NCI-H2171 (cell line): Measurements from ENCODE around the gene PROC.
"Not testable (repeated sequence)": the region's sequence is repeated elsewhere in the genome, so short reads cannot be mapped to it uniquely, and the experiment has no call there.

Source experiments
- DNase-seq: peaks from one replicate; lab custom pipeline; 2025; lab: John Stamatoyannopoulos, UW

PROC gene

DNA sequence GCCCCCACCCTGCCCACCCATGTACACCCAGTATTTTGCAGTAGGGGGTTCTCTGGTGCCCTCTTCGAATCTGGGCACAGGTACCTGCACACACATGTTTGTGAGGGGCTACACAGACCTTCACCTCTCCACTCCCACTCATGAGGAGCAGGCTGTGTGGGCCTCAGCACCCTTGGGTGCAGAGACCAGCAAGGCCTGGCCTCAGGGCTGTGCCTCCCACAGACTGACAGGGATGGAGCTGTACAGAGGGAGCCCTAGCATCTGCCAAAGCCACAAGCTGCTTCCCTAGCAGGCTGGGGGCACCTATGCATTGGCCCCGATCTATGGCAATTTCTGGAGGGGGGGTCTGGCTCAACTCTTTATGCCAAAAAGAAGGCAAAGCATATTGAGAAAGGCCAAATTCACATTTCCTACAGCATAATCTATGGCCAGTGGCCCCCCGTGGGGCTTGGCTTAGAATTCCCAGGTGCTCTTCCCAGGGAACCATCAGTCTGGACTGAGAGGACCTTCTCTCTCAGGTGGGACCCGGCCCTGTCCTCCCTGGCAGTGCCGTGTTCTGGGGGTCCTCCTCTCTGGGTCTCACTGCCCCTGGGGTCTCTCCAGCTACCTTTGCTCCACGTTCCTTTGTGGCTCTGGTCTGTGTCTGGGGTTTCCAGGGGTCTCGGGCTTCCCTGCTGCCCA lies 9.3 kb downstream of the PROC start:
- no peak for DNase-seq

DNA sequence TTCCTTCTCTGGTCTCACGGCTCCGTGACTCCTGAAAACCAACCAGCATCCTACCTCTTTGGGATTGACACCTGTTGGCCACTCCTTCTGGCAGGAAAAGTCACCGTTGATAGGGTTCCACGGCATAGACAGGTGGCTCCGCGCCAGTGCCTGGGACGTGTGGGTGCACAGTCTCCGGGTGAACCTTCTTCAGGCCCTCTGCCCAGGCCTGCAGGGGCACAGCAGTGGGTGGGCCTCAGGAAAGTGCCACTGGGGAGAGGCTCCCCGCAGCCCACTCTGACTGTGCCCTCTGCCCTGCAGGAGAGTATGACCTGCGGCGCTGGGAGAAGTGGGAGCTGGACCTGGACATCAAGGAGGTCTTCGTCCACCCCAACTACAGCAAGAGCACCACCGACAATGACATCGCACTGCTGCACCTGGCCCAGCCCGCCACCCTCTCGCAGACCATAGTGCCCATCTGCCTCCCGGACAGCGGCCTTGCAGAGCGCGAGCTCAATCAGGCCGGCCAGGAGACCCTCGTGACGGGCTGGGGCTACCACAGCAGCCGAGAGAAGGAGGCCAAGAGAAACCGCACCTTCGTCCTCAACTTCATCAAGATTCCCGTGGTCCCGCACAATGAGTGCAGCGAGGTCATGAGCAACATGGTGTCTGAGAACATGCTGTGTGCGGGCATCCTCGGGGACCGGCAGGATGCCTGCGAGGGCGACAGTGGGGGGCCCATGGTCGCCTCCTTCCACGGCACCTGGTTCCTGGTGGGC lies 10.0 kb downstream of the PROC start:
- no peak for DNase-seq

GRCh38 chr2:127428815-127429109 lies 10.5 kb downstream of the PROC start:
- DNase-seq = no peak

GRCh38 chr2:127429291-127429690 lies 11.1 kb downstream of the PROC start:
- DNase-seq = no peak

- no peak for DNase-seq
These were observed 11.7 kb downstream of the PROC start for GRCh38 chr2:127429844-127430425.

- no peak for DNase-seq
These were observed 13.3 kb downstream of the PROC start for GRCh38 chr2:127431408-127432023.

GRCh38 chr2:127434515-127434914 lies 16.3 kb downstream of the PROC start:
- no peak for DNase-seq

DNA sequence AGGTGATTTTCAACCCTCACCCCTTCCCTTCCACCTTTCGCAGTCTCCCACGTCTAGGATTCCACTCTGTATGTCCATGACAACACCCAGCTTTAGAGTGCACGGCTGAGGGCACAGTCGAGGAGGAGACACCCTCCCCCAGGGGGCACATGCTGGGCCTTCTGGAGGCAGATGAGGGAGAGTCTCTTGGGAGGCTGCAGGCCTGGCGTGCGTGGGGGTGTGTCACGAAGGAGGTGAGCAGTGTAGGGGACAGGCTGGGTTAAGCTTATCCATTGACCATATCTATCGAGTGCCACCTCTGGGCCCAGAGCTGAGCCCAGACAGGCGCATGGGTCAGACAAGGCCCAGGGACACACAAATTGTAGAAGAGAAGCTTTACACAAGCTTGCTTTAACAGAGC lies 18.8 kb downstream of the PROC start:
- no peak for DNase-seq

DNA sequence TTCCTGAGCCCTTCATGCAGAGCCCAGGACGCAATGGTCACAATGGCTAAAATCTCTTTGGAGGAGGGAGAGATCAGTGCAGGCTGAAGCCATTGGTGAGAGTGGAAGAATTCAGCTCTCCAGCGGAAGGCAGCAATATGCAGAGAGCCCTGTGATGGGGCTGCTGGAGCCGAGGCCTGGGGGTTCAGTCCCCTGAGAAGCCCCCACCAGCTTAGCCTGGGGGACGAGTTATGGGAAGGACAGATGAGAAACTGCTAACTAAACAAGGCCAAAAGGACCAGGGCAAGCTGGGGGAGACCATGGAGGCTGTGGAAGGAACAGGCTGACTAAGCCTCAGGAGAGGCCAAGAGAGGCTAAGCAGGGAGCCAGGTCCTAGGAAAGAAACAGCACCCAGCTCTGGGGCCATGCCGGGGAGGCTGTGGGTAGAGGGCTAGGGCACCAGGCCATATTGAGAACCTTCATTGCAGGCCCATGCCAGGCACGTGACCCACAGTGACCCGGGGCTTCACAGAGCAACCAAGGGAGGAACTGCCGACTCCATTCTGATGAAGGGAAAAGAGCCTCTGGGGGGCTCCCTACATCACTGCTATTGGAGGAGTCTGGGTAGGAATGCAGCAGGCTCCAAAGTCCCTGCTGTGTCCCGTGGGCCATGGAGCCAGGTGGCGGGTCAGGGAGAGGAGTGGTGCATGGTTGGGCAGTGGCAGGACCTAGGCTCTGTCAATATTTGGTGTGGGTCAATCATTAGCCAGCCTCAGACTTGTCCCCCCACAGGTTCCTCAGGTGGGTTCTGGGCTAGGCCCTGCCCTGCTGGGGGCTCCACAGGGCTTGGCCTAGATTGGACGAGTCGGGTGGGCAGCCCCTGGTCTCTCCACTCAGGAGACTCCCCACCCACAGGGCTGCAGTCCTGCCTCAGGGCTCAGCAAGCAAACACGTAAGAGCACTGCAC lies 19.8 kb downstream of the PROC start:
- DNase-seq = no peak

DNA sequence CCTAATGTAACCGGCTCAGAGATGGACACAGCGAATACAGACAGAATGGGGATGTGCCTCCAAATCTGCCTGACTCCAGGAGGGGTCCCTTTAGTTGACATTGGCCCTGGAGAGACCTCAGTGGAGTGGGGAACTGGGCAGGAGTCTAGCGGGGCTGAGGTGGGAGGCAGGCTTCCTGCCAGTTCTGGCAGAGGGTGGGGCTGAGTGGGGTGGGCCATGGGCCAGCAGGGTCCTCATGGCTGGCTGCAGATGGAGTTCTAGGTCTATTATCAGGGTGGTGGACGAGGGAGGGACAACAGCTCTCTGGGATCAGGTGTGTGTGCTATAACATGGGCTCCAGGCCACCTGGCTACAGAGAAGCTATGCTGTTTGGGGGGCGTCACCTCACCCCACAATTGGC lies 21.1 kb downstream of the PROC start:
- no peak for DNase-seq

- DNase-seq = no peak
These were observed 30.3 kb downstream of the PROC start for GRCh38 chr2:127448526-127448925.

DNA sequence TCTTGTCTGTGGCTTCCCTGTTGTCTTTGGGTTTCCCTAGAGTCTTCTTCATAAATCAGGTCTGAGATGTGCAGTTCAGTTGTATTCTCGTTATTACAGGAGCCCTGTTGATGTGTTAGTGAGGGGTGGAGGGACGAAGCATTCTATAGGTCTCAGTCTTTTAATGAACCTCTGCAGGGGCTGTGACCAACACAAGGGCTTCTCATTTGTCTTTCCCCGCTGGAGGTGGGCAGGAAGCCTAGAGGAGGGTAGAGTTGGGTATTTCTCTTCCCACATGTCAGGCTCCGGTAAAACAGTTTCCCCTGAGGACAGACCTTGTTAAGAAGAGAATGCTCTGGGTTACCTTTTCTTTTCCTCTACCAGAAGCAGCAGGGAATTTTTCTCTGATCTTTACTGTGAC lies 31.2 kb downstream of the PROC start:
- DNase-seq = no peak

GRCh38 chr2:127449898-127450297 lies 31.7 kb downstream of the PROC start:
- DNase-seq = no peak

DNA sequence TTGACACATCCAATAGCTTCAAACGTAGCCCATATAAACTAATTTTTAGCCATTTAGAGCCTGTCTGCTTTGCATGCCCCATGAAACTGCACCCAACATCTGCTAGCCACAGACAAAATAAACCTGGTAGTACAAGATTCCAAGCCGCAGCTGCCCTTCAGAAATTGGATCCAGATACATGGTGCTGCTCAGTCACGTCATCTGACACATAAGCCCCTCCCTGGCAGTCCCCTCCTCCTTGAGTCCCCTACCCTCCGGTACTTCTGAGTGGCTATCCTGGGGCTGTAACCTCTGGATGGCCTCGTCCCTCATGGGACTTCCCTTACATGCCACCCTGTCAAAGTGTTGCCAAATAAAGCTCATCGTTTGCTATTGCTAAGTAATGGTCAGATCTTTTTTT lies 33.8 kb downstream of the PROC start:
- DNase-seq = no peak

DNA sequence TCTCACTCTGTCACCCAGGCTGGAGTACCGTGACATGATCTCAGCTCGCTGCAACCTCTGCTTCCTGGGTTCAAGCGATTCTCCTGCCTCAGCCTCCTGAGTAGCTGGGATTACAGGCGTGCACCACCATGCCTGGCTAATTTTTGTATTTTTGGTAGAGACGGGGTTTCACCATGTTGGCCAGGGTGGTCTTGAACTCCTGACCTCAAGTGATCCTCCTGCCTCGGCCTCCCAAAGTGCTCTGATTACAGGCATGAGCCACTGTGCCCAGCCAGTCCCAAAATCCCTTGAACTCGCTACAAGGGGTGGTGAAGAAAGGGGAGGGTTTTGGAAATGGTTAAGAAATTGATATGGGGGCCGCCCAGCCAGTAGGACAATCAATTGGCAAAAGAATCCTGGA lies 34.2 kb downstream of the PROC start:
- DNase-seq = not testable (repeated sequence)

GRCh38 chr2:127453013-127453391 lies 34.8 kb downstream of the PROC start:
- DNase-seq = no peak

- DNase-seq = no peak
These were observed 35.4 kb downstream of the PROC start for GRCh38 chr2:127453392-127454171.

GRCh38 chr2:127454595-127455565 lies 36.7 kb downstream of the PROC start:
- DNase-seq = no peak

DNA sequence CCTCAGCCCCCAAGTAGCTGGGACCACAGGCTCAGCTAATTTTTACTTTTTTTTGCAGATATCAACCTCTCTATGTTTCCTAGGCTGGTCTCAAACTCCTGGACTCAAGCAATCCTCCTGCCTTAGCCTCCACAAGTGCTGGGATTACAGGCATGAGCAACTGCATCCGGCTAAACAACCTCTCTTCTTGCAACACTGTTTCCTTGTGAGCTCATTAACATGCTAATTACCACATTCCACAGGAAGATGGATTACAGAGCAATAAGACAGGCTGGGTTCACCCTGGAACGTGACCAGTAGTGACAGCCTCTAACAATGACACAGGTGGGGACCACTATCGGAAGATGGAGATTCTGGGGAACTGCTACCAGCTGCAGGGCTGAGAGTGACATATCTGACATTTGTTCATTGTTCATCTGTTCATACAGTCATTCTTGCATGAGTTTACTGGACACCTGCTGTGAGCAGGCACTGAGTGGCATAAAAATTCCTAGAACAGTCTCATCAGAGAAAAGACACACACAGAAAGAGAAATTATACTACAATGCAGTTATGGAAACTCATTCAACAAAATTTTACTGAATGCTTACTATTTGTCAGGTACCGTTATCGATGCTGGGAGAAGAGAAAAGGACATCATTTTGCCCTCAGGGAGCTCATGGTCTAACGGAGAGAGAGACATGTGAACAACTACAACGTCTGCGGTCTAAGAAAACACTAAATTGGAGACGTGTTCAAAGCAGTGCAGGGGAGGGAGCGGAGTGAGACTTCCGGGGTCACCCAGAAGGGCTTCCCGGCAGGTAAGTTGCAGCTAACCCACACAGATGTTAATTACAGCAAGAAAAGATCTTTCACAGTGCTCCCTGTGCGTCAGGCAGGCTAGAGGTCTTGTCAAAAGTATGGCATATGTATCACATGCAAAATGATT lies 37.6 kb downstream of the PROC start:
- no peak for DNase-seq
